LoVo (cell line): ENCODE results near the gene ASTN2.
A peak's percentile ranks its signal among the peaks of the same experiment; 100 is the strongest.

Experiments
- DNase-seq: peaks from one replicate; pipeline ENCODE4 v3.0.0-alpha.2; 2016; ENCODE audit warnings: low spot score

ASTN2 gene

DNA sequence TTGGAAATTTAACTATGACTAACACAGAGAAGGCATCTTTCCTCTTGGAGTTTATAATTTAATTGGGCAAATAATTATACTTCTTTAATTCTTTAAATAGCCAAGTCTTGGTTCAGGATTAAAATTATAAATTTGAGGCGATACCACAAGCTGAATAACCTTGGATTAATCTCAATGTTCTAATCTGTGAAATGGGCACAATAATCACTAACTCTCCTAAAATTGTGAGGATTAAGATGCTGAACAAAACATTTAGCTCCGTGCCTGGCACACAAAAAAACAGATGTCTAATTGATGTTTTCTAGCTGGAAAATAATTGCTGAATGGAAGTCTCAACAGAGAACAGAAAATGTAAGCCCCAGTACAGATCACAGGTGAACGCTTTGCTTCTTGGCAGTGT, 797.5 kb downstream of the ASTN2 start:
- DNase-seq, result no peak

DNA sequence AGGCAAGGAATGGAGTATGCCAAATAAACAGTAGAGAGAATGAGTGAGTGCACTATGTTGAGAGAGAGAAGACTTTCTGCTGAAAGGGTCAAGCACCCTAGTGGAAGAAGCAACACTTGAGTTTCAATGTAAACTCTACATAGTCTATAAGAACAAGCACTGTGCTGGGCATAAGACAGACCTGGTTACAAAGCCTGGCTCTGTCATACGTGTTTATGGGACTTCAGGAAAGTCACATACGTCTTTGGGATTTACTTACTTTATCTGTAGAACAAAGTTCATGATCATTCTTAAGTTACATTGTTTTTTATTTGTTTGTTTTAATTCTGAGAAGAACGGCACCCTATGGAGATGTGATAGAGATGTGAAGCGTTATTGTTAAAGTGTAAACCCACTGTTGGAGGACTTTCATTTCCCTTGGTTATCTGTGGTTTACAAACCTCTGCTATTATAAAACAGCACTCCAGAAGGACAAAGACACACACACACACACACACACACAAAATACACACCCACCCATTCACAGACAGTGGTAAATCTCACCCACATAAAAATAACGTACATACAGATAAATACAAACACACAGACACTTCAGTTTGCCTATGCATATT, 798.4 kb downstream of the ASTN2 start:
- no peak for DNase-seq

DNA sequence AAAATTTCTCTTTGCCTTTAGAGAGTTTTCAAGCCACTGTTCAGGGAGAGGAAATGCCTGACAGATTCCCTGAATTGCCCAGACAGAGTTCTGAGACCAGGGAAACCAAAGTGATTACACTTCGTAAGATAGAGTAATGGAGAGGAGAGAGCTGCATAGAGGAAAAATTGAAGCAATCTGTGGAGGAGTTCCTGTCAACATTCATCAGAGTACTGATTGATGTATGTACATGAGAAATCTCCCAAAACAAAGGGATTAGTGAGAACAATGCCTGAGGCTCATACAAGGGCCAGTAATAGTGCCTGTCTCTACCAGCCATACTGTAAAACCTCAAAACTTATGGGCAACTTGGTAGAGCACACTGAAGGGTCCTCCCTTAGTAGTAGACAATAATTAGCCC, 806.8 kb downstream of the ASTN2 start:
- no peak for DNase-seq

DNA sequence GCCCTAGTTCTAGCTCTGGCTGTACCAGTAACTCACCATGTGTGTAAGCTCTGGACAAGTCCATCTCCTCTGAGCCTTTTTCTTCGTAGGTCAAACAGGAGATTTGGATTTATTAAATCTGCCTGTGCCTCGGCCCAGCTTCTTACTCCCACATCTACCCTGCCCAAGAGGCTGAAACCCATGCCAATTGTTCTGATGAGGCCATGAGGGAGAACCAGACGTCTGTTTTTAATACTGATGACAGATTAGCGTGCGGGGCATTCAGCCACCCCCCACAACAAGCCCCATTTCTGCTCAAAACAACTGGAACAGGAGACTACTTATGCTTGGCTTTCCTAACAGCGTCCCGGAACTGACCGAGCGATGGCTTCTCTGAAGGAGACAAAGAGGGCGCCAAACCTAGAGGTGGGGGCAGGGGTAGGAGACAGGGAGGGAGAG, 808.9 kb downstream of the ASTN2 start:
- no peak for DNase-seq

DNA sequence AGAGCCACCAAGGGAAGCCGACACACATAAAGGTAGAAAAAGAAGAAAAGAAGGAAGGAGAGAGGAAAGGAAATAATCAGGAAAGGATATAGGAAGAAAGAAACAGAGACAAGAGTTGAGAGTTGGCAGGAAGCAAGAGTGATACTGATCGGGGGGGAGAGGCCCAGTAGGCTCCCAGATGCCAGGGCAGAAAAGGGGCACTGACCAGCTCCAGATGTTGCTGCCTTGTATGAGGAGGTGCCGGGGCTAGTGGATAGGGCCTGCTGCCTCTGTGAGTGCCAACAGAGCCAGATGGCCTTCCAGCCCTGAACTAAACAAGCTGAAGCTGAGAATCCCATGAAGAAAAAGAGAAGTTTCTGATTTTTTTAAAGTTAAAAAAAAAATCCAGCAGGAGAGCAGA, 809.8 kb downstream of the ASTN2 start:
- DNase-seq, result no peak

DNA sequence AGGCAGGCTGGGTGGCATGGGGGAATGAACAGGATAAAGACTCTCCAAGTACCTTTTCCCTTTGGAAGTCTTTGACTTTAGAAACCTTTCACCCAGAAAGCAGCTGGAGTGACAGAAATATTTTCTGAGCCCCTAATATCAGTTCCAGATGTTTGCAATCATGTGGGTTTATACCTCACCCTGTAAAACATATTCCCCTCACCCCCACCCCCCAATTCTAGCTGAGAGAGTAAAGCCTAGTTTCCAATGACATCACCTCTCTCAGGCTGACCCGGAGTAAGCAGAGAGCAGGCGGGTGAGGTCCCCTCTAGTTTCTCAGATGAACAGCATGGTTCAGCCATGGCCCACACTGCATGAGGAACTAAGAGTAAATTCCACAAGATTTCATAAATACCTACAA, 810.6 kb downstream of the ASTN2 start:
- DNase-seq, result no peak

DNA sequence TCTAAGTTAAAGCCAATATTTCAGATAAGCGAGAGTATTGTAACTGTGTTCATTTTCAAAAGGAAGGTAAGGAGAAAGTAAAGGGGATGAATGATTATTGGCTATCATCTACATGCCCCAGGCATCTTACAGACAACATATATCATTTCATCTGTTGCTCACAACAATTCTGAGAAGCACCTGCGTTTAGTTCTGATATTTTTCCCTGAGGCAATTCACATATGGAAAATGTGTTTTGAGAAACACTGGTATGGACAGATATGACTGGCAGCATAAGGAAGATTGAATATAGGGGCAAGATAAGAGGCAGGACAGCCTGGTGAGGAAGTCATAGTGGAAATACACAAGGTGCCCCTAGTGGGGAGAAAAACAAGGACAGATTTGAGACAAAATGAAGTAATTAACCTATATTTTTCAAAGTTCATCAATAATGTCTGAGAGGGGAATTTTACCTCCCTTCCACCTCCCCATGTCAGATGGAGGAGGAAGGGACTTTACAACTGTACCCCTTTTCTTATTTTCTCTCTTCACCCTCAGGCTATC, 815.4 kb downstream of the ASTN2 start:
- DNase-seq, result no peak

DNA sequence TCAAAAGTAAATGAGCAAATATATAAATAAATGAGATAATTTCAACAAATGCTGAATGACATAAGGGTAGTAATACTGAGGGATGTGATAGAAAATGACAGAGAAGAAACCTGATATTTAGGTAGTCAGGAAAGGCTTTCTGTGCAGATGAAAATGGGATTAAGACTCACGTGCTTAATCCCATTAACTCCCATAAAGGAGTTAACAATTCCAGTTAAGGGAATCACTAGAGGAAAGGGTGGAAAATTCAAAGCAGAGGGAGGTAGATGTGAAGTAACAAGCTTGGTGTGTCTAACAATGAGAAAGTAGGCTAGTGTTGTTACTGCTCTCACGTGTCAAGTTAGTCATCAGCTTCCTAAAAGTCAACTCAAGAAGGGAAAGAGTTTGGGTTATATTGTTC, 818.2 kb downstream of the ASTN2 start:
- no peak for DNase-seq

DNA sequence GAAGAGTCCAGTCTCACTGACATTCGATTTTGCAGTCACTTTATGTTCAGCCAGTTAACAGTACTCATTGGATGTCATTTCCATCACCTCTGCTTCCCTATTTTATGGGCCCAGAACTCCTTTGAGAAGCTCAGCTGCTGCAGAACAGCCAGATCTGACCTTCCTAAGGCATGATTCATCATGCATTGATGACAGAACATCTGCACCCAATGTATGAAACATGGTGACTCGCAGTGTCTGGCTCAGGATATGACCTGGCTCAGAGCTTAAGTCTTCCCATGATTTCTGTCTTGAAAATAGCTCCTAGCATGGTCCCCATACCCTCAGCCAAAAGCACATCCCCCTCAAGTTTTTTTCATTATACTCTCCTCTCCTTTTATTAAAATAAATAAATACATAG, 820.3 kb downstream of the ASTN2 start:
- peak; percentile 10 for DNase-seq

DNA sequence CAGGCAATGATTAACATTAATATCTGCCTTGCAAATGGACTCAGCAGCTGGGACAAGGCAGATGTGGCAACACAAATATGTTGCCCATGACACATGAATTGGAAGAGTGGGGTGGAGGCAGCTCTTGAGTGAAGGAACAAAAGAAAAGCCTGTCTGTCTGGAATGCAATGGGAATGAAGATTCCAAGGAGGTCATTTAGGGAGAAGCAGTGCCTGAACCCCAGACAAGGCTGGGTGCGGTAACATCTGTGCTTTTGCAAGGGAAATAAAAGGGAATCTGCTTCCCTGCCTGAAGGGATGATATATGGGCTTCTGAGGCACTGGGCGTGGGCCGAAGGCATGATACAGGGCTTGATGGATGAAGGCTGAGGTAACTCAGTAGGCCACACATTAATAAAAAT, 821.9 kb downstream of the ASTN2 start:
- no peak for DNase-seq

DNA sequence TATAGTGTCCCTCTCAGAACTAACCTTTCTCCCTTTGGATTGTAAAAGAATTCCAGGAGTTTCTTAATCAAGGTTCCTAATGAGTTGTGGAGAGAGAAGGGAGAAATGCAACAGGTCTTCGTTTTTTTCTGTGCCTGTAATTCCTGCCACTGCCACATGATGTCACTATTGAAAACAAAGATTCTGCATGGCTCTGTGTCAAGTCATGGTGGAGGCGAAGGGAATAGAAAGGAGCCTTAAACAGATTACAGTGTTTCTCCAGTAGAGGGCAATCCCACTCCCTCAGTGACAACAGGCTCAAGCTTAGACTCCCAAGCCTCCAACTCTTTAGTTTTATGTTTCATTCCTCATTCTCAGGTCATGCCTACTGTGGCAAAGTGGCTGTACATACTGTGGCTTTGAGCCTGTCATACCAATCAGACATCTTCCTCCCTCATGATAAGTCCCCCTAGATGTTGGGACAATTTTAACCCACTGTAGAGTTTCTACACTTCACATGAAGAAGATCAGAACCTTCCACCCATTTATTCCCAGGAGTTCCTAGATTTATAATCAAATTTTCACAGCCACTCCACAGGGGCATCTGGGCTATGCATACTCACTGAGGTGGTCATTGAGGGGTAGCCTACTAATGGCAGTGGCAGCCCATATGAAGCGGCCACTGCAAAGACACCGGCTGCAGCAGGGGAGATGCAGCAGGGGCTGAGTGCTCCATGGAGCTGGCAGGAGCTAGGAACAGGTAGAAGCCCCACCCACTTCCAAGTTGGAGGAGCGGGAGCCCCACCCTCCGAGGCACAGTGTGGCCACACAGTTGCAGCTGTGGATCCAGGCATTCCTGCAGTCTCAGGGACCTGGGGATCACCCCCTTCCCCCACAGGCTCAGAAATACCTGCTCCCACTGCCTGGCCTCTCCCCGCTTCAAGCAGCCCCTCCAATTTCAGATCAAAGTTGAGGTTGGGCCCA, 825.2 kb downstream of the ASTN2 start:
- DNase-seq, result no peak

DNA sequence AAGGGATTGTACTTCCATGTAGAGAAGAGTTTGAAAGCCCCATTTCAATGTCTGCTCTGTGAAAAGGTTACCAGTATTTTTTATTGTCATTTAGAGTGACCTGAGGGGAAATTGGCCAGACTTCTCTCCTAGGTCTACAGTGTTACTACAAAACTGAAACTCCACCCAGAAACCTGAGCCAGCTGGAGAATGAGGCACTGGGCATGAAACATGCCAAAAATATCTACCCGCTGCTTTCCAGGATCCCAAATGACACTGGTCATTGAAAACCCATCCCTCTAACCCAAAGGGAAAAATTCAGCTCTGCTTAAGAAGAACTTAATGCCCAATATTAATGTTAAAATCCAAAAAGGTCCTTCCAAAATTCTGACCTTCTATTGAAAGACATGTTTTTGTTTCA, 826.9 kb downstream of the ASTN2 start:
- no peak for DNase-seq

DNA sequence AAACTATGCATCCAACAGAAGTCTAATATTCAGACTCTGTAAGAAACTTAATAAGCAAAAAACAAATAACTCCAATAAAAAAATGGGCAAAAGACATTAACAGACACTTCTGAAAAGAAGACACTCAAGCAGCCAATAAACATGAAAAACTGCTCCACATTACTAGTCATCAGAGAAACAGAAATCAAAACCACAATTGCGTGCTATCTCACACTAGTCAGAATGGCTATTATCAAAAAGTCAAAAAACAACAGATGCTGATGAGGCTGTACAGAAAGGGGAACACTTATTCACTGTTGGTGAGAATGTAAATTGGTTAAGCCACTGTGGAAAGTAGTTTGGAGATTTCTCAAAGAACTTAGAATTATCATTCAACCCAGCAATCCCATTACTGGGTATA, 829.0 kb downstream of the ASTN2 start:
- DNase-seq, result no peak

DNA sequence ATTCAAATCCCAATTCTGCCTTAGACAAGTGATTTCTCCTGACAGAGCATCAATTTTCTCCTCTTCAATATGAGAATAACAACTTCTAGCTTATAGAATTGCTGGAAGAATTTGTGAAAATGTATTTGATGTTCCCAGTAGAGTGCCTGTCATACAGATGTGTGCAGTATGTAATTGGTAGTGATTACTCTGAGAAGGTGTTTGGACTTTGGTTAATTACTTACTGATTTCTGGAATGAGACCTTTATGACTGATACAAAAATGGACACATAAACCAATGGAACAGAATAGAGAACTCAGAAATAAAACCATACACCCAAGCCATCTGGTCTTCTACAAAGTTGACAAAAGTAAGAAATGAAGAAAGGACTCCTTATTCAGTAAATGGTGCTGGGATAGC, 829.7 kb downstream of the ASTN2 start:
- DNase-seq, result no peak

DNA sequence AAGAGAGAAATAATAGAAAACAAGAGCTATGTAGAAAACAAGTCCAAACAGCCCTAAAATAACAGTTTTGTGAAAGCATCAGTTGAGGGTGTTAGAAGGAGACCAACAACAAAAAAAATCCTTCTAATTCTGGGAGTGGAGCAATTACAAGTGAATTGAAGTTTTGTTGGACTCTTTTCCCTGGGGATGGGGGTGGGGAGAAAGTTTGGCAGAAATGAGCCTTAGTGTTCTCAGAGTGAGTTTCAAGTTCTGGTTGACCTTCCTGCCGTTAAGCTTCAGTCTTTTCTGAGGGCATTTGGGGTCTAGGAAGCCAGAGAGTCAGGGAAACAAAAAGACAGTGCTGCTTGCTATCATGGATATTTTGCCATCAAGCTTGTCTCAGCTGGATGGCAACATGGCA, 834.0 kb downstream of the ASTN2 start:
- DNase-seq, result no peak

DNA sequence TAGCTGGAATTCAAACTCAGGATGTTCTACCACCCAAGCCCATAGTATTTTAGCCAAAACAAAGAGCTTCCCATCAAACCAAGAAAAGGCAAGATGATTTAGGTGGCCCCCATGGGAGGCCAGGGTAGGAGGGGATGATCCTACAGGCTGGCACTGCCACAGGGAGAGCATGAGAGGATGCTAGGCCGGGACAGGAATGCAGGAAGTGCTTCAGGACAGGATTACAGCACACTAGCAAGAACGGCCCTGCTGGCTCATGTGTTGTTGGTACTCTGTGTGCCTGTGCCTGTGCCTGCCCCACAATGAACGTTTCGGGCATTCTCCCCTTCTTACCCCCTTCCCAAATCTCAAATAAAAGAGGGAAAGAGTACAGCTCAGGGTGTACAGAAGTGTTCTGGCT, 838.5 kb downstream of the ASTN2 start:
- no peak for DNase-seq

DNA sequence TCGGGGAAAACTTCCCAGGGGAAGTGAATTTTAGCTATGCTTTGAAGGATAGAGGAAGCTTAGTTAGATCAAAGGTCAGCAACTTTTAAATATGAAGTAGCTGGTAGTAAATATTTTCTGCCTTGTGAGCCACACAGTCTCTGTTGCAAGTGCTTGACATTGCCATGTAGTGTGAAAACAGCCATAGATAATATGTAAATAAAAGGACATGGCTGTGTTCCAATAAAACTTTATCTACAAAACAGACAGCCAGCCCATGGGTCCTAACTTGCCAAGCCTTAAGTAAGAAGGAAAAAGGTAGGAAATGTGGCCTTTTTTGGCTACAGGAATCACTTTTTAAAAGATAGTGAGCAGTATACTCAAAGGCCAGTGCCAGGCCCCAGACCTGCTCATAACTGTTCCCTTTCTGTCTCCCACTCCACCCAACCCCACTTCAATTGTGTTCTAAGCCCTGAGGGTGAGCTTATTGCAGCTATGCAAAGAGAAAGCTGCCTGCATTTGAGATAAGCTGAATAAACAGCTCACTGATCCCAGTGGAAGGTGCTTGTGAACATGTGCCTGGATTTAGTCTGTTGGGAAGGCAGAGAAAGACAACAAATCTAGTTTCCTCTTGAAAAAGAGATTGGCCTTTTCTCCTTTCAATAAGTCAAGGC, 840.7 kb downstream of the ASTN2 start:
- no peak for DNase-seq

DNA sequence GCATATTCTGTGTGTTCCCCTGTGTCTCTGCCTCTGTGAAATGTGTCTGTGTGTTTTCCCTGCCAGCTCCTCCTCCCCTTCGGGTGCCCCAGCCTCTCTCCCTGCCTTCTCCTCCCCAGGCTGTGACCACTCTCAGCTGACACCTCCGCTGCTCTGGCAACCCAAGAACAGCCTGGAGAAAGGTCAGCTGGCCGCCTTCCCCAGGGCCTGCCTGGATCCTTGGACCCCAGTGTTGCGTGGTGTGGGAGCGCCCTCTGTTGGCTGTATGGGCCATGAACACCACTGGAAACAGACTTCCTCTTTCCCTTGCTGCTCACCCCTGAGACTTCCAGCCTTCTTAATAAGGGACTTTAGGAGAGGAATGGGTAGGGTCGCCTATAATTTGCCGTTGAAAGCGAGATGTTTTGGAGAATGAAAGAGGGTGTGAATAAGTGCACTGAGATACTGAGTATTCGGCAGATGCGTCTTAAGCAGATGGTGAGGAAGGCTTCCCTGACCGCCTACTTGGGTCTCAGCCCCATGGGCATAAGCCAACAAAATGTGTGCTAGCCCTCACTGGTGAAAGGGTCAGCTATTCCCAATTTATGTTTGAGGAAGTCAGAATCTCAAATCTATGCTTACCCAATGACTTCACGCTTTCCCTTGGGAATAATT, 842.6 kb downstream of the ASTN2 start:
- DNase-seq, result peak; percentile 45

DNA sequence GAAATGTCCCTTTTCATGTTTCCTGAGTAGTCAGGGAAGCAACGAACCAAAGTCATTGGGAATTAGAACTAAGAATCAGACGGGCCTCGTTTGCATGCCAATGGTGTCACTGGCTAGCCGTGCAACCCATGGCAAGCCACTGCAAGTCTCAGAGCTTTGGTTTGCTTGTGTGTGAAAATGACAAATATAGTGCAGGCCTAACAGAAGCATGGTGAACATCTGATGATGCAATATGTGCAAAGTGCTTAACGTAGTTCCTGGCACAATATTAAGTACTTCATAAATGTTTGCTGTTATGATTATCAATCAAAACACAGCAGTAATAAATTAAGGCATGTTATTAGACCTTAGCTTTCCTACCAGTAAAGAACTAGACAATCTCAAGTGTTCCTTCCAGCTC, 845.7 kb downstream of the ASTN2 start:
- no peak for DNase-seq

DNA sequence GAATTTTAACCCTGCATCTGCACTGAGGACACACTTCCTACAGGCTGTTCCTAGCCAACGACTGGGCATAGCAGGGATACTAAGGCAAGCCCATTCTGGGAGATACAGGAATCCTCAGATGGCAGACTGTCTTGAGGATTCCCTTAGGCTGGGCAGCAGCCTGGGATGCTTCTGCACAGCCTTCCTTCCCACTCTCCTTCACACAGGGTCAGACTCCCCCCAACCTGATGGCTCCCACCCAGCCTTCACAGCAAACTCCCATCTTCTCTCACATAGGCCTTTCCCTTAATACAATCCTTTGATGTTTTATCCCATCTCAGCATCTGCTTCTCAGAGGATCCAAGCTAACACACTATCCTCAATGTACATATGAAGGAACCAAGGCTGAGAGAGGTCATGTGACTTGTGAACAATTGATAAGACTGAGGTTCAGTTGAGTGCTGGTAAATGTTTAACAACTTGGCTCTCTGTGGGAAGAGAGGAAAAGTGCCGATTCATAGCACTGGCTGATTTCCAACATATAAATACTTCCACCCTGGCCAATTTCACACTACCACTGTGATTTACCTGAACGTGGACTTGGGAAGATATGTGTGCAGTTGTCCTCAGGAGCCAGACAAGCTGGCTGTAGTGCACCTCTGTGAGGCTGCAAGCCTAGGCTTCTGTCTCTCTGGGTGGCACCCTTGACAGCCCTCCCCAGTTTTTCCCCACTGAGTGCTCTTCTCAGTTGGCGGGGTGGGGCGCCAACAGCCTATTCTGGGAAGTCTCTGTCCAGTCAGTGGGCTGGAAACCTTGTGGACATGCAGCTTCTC, 848.0 kb downstream of the ASTN2 start:
- peak; percentile 64 for DNase-seq

DNA sequence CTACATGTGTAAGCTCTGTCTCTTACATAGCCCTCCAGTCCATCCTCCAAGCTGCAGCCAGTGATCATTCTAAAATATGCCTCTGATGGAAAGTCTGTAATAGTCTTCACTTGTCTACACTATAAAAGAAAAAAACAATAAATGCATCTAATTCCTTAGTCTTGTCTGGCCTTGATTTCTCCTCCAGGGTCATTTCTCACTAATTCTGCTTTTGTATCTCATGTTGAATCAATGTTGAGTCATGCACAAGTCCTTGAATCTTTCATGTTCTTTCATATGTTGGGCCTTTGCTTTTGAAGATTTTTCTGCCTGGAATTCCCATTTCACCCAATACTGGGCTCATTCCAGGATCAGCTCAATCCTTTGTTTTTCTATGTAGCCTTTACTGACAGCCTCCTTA, 848.9 kb downstream of the ASTN2 start:
- DNase-seq, result no peak
